Measurements from ENCODE around the gene MLIP.
"Not testable (repeated sequence)": the region's sequence is repeated elsewhere in the genome, so short reads cannot be mapped to it uniquely, and the experiment has no call there.

MLIP gene

GRCh38 chr6:54222217-54222616 lies 111.0 kb downstream of the MLIP start:
- DNase-seq (ENCODE audit: low read depth in 2 of 2) = no peak

GRCh38 chr6:54232703-54233102 lies 121.5 kb downstream of the MLIP start:
- no peak for DNase-seq (ENCODE audit: low read depth in 2 of 2)

GRCh38 chr6:54234539-54234938 lies 123.3 kb downstream of the MLIP start:
- no peak for DNase-seq (ENCODE audit: low read depth in 2 of 2)

GRCh38 chr6:54236984-54237383 lies 125.7 kb downstream of the MLIP start:
- no peak for DNase-seq (ENCODE audit: low read depth in 2 of 2)

- no peak for DNase-seq (ENCODE audit: low read depth in 2 of 2)
These were observed 127.2 kb downstream of the MLIP start for GRCh38 chr6:54238396-54238795.

GRCh38 chr6:54243699-54244098 lies 132.5 kb downstream of the MLIP start:
- no peak for DNase-seq (ENCODE audit: low read depth in 2 of 2)

GRCh38 chr6:54244430-54244829 lies 133.2 kb downstream of the MLIP start:
- no peak for DNase-seq (ENCODE audit: low read depth in 2 of 2)

- no peak for DNase-seq (ENCODE audit: low read depth in 2 of 2)
These were observed 134.0 kb downstream of the MLIP start for GRCh38 chr6:54245265-54245664.

- no peak for DNase-seq (ENCODE audit: low read depth in 2 of 2)
These were observed 137.1 kb downstream of the MLIP start for GRCh38 chr6:54248319-54248718.

GRCh38 chr6:54248994-54249393 lies 137.8 kb downstream of the MLIP start:
- no peak for DNase-seq (ENCODE audit: low read depth in 2 of 2)

- DNase-seq (ENCODE audit: low read depth in 2 of 2) = not testable (repeated sequence)
These were observed 138.6 kb downstream of the MLIP start for GRCh38 chr6:54249812-54250211.

- no peak for DNase-seq (ENCODE audit: low read depth in 2 of 2)
These were observed 141.3 kb downstream of the MLIP start for GRCh38 chr6:54252496-54252895.

GRCh38 chr6:54252916-54253315 lies 141.7 kb downstream of the MLIP start:
- no peak for DNase-seq (ENCODE audit: low read depth in 2 of 2)

- DNase-seq (ENCODE audit: low read depth in 2 of 2) = no peak
These were observed 143.6 kb downstream of the MLIP start for GRCh38 chr6:54254886-54255285.

GRCh38 chr6:54255886-54256285 lies 144.6 kb downstream of the MLIP start:
- DNase-seq (ENCODE audit: low read depth in 2 of 2) = no peak

- DNase-seq (ENCODE audit: low read depth in 2 of 2) = no peak
These were observed 148.8 kb downstream of the MLIP start for GRCh38 chr6:54260025-54260424.

- no peak for DNase-seq (ENCODE audit: low read depth in 2 of 2)
These were observed 151.3 kb downstream of the MLIP start for GRCh38 chr6:54262499-54262898.

GRCh38 chr6:54262971-54263370 lies 151.7 kb downstream of the MLIP start:
- no peak for DNase-seq (ENCODE audit: low read depth in 2 of 2)

GRCh38 chr6:54264581-54265272 lies 153.5 kb downstream of the MLIP start:
- no peak for DNase-seq (ENCODE audit: low read depth in 2 of 2)

- DNase-seq (ENCODE audit: low read depth in 2 of 2) = no peak
These were observed 155.2 kb downstream of the MLIP start for GRCh38 chr6:54266400-54266923.

GRCh38 chr6:54267798-54268197 lies 156.6 kb downstream of the MLIP start:
- no peak for DNase-seq (ENCODE audit: low read depth in 2 of 2)

GRCh38 chr6:54273214-54273820 lies 162.1 kb downstream of the MLIP start:
- no peak for DNase-seq (ENCODE audit: low read depth in 2 of 2)

- no peak for DNase-seq (ENCODE audit: low read depth in 2 of 2)
These were observed 163.1 kb downstream of the MLIP start for GRCh38 chr6:54274383-54274782.

Measured in stimulated activated CD8-positive, alpha-beta memory T cell treated with anti-CD3 and anti-CD28 coated beads, Interleukin-15, amount 100 ng/mL, for 4 hours (primary cell).